WTC11 (cell line): ENCODE data around the gene RSBN1L.

Experiments used
- CREB1 ChIP-seq: sonication (generic); formaldehyde crosslinking; IDR thresholded peaks from 2 replicates; pipeline ENCODE4 v1.8.0; 2023; ENCODE audit warnings: mild to moderate bottlenecking, missing genetic modification reagents
- SMAD4 ChIP-seq: sonication (generic); formaldehyde crosslinking; IDR thresholded peaks from 2 replicates; pipeline ENCODE4 v1.8.0; 2022; ENCODE audit warnings: mild to moderate bottlenecking, missing genetic modification reagents
- TF ChIP-seq, protein P1 (sequence below): fragments of 200-600 bp; IDR thresholded peaks from 2 replicates; pipeline ENCODE4 v1.8.0; 2022; ENCODE audit warnings: antibody characterized with exemption
- TF ChIP-seq, protein P2 (sequence below): sonication (generic); formaldehyde crosslinking; conservative IDR thresholded peaks from 2 replicates; pipeline ENCODE4 v1.8.1; 2022; ENCODE audit warnings: mild to moderate bottlenecking, missing genetic modification reagents

GRCh38 chr7:77796109-77796508, 99.8 kb downstream of the RSBN1L start:
- TF ChIP-seq CREB1 (CRISPR knock-in tag) = no peak
- TF ChIP-seq, protein P1, sequence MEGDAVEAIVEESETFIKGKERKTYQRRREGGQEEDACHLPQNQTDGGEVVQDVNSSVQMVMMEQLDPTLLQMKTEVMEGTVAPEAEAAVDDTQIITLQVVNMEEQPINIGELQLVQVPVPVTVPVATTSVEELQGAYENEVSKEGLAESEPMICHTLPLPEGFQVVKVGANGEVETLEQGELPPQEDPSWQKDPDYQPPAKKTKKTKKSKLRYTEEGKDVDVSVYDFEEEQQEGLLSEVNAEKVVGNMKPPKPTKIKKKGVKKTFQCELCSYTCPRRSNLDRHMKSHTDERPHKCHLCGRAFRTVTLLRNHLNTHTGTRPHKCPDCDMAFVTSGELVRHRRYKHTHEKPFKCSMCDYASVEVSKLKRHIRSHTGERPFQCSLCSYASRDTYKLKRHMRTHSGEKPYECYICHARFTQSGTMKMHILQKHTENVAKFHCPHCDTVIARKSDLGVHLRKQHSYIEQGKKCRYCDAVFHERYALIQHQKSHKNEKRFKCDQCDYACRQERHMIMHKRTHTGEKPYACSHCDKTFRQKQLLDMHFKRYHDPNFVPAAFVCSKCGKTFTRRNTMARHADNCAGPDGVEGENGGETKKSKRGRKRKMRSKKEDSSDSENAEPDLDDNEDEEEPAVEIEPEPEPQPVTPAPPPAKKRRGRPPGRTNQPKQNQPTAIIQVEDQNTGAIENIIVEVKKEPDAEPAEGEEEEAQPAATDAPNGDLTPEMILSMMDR = no peak
- TF ChIP-seq SMAD4 (CRISPR knock-in tag) = no peak
- TF ChIP-seq, protein P2, sequence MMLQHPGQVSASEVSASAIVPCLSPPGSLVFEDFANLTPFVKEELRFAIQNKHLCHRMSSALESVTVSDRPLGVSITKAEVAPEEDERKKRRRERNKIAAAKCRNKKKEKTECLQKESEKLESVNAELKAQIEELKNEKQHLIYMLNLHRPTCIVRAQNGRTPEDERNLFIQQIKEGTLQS (CRISPR knock-in tag) = no peak
